NCI-H2227 treated with DMSO at 0.1 percent for 48 hours (cell line): Measurements from ENCODE around the gene EGF.
"Not testable (repeated sequence)": the region's sequence is repeated elsewhere in the genome, so short reads cannot be mapped to it uniquely, and the experiment has no call there.

Experiments used
- DNase-seq: peaks from one replicate; lab custom pipeline; 2025; lab: John Stamatoyannopoulos, UW

EGF gene

DNA sequence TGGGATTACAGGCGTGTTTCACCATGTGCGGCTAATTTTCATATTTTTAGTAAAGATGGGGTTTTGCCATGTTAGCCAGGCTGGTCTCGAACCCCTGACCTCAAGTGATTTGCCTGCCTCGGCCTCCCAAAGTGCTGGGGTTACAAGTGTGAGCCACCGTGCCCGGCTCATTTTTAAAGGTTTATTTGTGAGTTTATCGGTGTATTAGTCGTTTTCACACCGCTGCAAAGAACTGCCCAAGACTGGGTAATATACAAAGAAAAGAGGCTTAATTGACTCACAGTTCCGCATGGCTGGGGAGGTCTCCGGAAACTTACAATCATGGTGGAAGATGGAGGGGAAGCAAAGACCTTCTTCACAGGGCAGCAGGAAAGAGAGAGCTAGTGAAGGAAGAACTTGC lies 126.5 kb downstream of the EGF start:
- DNase-seq: not testable (repeated sequence)

GRCh38 chr4:110041735-110042134 lies 129.1 kb downstream of the EGF start:
- DNase-seq: peak; percentile 36

DNA sequence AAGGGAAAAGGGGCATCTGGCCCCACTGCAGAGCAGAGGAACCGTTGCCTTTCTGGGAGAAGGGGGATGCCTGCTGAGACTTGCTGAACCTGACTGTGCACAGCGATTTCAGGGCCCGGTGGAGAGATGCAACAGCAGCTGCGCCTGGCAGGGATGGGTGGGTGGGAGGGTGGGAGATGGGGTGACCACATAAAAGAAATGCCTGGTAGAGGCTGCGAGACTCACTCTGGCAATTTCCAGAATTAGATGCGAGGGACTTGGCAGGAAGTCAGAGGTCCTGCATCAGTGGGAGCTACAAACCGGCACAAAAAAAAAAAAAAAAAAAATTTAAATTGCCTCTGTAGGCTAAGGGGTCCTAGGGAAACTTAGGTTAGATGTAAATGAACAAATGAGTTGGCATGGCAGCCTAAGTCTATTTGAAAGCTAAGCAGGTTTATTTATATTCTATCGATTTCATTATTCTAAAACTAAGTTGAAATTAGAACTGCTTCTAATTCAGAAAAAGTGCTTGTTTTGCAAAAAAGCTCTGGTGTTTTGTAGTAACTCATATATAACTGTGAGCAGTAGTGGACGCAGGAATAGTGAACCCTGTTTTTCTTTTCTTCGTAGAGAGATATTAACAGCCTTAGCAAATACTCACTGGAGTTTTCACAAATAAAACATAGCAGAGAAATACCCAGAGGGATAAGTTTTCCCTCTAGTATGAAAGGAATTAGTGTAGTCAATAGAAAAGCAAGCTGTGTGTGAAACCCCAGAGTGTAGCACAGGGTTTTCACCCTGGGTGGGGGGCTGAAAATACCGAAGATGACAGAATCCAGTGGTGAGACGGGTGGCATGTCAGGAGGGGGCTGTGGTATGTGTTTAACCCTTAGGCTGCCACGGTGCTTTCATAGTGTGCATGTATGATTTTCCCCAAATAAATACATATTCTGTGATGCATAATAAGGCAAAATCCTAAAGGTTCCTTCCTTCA lies 130.1 kb downstream of the EGF start:
- DNase-seq: no peak

DNA sequence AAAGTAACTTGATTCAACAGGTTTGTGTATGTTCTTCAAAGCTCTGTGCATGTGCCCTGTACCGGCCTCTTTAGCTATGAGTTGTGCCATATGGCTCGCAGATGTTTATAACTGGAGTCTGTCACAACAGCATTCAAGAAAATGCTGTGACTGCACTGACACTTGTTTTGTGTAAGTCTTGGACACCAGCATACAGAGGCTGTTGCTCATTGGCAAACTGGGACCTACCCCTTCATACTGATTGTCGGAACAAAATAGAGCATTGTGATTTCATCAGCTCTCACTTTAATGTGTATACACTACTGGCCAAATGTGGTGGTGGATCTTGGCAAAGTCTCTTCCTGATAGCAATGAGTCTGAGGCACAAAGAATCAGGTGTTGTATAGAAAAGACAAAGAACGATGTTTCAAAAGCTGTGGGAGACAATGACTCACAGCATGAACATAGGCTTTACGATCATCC lies 133.9 kb downstream of the EGF start:
- DNase-seq: peak; percentile 8

DNA sequence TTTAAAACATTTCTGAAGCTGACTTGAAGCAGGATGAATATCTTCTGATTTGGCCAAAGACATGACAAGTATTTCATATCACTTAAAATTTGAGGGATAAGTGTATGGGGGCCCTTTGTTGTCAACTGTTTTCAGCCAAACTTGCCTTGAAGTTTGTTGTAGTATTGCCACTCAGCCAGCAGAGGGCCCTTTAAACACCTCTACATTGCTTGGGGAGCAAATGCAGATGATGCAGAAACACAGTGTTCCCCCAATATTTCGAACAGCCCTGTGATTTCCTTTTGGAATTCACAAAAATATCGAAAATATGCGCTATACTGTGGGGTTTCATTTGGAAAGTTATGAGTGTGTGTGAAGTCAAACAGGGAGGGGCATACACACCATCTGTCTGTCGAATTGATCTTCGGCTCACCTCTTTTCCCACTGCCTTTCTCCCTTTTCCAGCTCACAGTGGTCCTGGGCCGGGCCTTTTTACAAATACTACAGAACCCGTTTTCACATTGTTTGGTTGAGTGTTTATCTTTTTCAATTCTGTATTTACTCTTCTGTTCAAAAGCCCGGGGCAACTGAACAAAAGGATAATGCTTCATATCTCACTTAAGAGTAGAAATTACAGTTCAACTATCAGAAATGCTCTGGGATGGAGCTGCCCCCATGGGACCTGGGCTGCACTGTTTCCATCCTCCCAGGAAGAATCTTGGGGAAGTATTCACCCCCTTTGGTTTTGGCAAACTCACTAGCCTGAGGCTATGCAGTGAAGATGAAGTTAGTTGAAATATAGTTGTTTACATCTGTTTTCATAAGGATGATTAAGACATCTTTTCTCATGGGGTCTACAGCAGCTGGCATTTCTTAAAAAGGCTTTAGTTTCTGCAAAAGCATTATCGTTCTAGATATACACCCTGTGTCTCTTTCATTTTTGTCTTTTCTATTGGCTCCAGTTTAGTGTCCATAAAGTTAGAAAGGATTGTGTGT lies 137.6 kb downstream of the EGF start:
- DNase-seq: peak; percentile 10

DNA sequence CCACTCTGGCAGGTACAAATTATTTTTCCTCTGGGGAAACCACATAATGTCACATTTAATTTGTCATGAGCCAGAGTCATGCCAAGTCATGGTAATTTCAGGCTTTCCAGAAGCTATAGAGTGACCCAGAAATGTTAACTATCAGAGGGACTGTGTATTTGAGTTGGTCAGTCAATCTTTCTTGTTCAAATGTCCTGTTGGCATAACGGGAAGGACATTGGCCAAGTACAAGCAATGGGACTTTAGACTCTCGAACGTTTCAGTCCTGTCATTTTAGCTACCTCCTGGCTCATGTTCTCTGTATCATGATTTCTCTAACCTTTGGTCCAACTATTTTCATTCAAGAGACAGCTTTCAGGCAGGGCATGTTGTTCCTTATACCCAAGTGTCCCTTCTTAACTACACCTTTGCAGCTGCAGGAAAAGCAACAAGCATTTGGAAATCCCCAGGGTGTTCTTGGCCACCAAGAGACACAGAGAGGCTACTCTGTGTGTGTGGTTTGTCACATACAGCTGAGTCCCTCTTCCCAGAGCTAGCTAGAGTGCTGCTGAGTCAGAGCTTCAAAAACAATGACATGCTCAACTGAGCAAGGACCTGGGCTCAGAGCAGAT lies 142.6 kb downstream of the EGF start:
- no peak for DNase-seq

- DNase-seq: no peak
Measured at GRCh38 chr4:110058677-110059076, 146.0 kb downstream of the EGF start.

- DNase-seq: no peak
Measured at GRCh38 chr4:110059556-110060191, 147.0 kb downstream of the EGF start.

GRCh38 chr4:110061076-110061475 lies 148.4 kb downstream of the EGF start:
- DNase-seq: no peak
